Vagina (tissue), 2 donors: ENCODE measurements around the gene RIPOR3. TPM values are rescaled to one million over a fixed set of nuclear protein-coding genes. Genes with fewer than 3 reads are reported as not detected.

ENCODE experiments used
- DNase-seq, 2 donors: peaks; one replicate each; pipeline ENCODE4 v3.0.0-alpha.2; 2017; ENCODE audit errors: extremely low spot score in 2 of 2
- H3K27ac ChIP-seq: fragments of 200-600 bp; sonication (generic); one replicate; pipeline ENCODE4 v1.5.1; 2019
- H3K27me3 ChIP-seq: fragments of 200-600 bp; sonication (generic); one replicate; pipeline ENCODE4 v1.5.1; 2019
- H3K36me3 ChIP-seq, 2 donors: fragments of 200-600 bp; sonication (generic); one replicate each; pipeline ENCODE4 v1.5.1; 2017 to 2019
- H3K4me1 ChIP-seq: fragments of 200-600 bp; sonication (generic); one replicate; pipeline ENCODE4 v1.5.1; 2019
- H3K4me3 ChIP-seq, 2 donors: fragments of 200-600 bp; sonication (generic); 1 replicate in 1 of 2; 2 replicates in 1 of 2; pipeline ENCODE4 v1.5.1; 2016 to 2019
- H3K9me3 ChIP-seq: fragments of 200-600 bp; sonication (generic); one replicate; pipeline ENCODE4 v1.5.1; 2019
- CTCF ChIP-seq, 3 experiments: fragments of 450-650 bp in 2 of 3; fragments of 200-600 bp in 1 of 3; sonication (generic) in 1 of 3; IDR thresholded peaks; one replicate each; pipeline ENCODE4 v1.5.1; 2017 to 2019; ENCODE audit warnings: antibody characterized with exemption in 3 of 3, mild to moderate bottlenecking in 2 of 3, moderate library complexity in 2 of 3
- POLR2A ChIP-seq, 2 donors: fragments of 450-650 bp; IDR thresholded peaks; one replicate each; pipeline ENCODE4 v1.6.1; 2017; ENCODE audit warnings: antibody characterized with exemption in 2 of 2, mild to moderate bottlenecking in 2 of 2, moderate library complexity in 2 of 2
- POLR2AphosphoS5 ChIP-seq, 2 donors: sonication (generic); formaldehyde crosslinking; IDR thresholded peaks; one replicate each; pipeline ENCODE4 v1.9.0; 2017; ENCODE audit warnings: antibody characterized with exemption in 2 of 2, mild to moderate bottlenecking in 2 of 2, low read depth in 1 of 2; ENCODE audit not compliant: insufficient read depth in 1 of 2
- intact Hi-C: fragments of 100-400 bp; cut with DNase I; formaldehyde crosslinking; loops from one replicate; pipeline ENCODE4 v1.15.1; 2023
- total RNA-seq: library from RNA; depleted of rRNA; stranded (reverse); fragments of >200 nt; gene quantifications from one replicate; pipeline ENCODE4 v1.2.3, GENCODE V29; 2016

The RIPOR3 gene
- total RNA-seq, 1 donor from 2014 or later, result 38.1 TPM

- no peak overlapping the region for H3K4me3 ChIP-seq
- TF ChIP-seq CTCF (IDR thresholded peaks at IDR 0.05), result peak in 1 of 3 experiments; percentile 32
- TF ChIP-seq POLR2AphosphoS5 (IDR thresholded peaks at IDR 0.05; ENCODE audit: insufficient read depth in 1 of 2, low read depth in 1 of 2), result no peak
- H3K36me3 ChIP-seq, result no peaks in the 10 kb centered on the region
- no peaks in the 10 kb centered on the region for H3K27me3 ChIP-seq
- peaks cover 4% of the 10 kb centered on the region for H3K4me1 ChIP-seq
- intact Hi-C loops, result loop anchor here (10.0 kb wide), 1 partner anchor 89 kb away; no protein-coding TSS in a partner anchor
- no peak overlapping the region for H3K27ac ChIP-seq
- DNase-seq, result no peak
- no peaks in the 10 kb centered on the region for H3K9me3 ChIP-seq
These were observed 22.3 kb upstream of the RIPOR3 start for GRCh38 chr20:50713657-50714101.

DNA sequence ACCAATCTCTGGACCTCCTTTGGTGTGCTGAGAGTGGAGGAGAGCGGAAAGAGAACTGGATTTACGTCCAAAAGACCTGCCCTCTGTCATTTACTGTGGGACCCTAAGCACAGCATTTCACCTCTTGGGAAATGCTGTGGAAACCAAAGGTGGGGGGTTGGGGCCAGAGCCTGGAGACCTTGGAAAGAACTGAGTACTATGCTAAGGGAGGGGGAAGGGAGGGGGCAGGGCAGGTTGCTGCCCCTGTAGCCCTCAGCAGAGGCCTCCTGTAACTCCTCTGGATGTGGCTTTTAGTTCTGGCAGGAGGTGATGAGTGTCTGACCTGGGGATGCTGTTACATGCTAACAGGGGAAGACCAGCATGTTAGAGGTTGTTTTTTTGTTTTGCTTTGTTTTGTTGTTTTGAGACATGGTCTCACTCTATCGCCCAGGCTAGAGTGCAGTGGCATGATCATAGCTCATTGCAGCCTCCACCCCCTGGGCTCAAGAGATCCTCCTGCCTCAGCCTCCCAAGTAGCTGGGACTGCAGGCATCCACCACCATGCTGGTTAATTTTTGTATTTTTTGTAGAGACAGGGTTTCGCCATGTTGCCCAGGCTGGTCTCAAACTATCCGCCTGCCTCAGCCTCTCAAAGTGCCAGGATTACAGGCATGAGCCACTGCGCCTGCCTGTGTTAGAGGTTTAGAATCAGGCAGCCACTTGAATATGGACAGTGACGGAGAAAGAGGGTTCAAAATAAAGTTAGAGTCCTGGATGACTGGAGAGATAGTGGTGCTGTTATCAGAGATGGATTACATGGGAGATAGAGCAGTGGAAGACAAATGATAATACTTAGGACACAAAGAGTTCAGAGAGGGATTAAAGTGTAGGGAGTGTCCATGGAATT, 21.7 kb upstream of the RIPOR3 start:
- no peak overlapping the region for H3K4me3 ChIP-seq
- no peaks in the 10 kb centered on the region for H3K27me3 ChIP-seq
- H3K4me1 ChIP-seq, result peaks cover 4% of the 10 kb centered on the region
- DNase-seq, result no peak
- no peak overlapping the region for H3K27ac ChIP-seq
- no peaks in the 10 kb centered on the region for H3K9me3 ChIP-seq
- TF ChIP-seq CTCF (IDR thresholded peaks at IDR 0.05) (no peak), POLR2A (IDR thresholded peaks at IDR 0.05) (no peak)
- H3K36me3 ChIP-seq, result no peaks in the 10 kb centered on the region
- intact Hi-C loops, result loop anchor here (10.0 kb wide), 1 partner anchor 88 kb away; no protein-coding TSS in a partner anchor

- Histone ChIP-seq H3K4me3 (no peak overlapping the region), H3K4me1 (no peaks in the 10 kb centered on the region), H3K27me3 (no peaks in the 10 kb centered on the region), H3K36me3 (no peaks in the 10 kb centered on the region), H3K9me3 (no peaks in the 10 kb centered on the region), H3K27ac (no peak overlapping the region)
- TF ChIP-seq POLR2A (IDR thresholded peaks at IDR 0.05) (no peak), CTCF (IDR thresholded peaks at IDR 0.05) (no peak), POLR2AphosphoS5 (IDR thresholded peaks at IDR 0.05; ENCODE audit: insufficient read depth in 1 of 2, low read depth in 1 of 2) (no peak)
- intact Hi-C loops, result loop anchor here (10.0 kb wide), 1 partner anchor 86 kb away; no protein-coding TSS in a partner anchor
- DNase-seq, result no peak
These were observed 19.9 kb upstream of the RIPOR3 start for GRCh38 chr20:50711113-50711825.

- Histone ChIP-seq H3K4me1 (no peaks in the 10 kb centered on the region), H3K27ac (no peak overlapping the region), H3K9me3 (no peaks in the 10 kb centered on the region), H3K27me3 (no peaks in the 10 kb centered on the region), H3K36me3 (no peaks in the 10 kb centered on the region), H3K4me3 (no peak overlapping the region)
- intact Hi-C loops, result loop anchor here (10.0 kb wide), 1 partner anchor 86 kb away; no protein-coding TSS in a partner anchor
- no peak for DNase-seq
- no peak for TF ChIP-seq CTCF (IDR thresholded peaks at IDR 0.05)
These were observed 19.2 kb upstream of the RIPOR3 start for GRCh38 chr20:50710492-50711063.
